GM18520 (cell line): ENCODE measurements around the gene SIK2.
"Not testable (repeated sequence)": the region's sequence is repeated elsewhere in the genome, so short reads cannot be mapped to it uniquely, and the experiment has no call there.

ENCODE experiments used
- ATAC-seq: cut with Tn5 transposase; IDR thresholded peaks from one replicate; pipeline ENCODE4 v1.9.1; 2021; ENCODE audit not compliant: unreplicated experiment

Gene SIK2

DNA sequence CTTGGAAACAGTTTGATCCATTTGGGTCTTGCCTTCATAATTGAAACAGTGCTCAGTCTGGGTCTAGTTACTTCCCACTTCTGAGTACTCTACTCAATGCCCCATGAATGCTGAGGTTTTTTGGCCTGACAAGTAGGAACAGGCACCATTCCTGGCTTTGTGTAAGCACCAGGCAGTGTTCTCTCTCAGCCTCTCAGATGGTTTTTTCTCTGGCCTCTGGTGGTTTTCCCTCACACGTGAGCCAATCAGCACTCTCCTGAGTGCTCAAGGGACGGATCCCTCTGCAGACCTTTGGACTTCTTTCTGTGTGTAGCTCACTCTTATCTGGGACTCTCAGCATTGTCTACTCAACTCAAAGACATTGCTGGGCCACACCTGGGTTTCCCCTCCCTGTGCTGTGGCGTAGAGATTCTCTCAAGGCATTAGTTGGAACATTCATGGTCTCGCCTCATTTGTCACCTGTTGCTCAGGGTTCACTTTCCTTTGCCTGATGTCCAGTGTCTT, 21.3 kb downstream of the SIK2 start:
- no peak for ATAC-seq

DNA sequence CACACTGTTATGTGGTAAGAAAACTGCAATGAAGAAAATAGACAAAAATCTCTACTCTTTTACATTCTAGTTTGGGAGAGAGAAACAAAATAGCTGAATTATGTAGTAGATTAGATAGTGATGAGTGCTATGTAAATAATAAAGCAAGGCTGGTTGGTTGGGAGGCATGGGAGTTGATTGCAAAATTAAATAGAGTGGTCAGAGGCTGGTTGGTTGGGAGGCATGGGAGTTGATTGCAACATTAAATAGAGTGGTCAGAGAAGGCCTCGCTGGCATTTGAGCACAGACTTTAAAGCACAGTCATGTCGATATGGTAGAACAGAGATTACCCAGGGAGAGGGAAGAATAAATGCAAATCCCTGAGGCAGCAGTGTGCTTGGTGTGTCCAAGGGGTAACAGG, 22.4 kb downstream of the SIK2 start:
- no peak for ATAC-seq

DNA sequence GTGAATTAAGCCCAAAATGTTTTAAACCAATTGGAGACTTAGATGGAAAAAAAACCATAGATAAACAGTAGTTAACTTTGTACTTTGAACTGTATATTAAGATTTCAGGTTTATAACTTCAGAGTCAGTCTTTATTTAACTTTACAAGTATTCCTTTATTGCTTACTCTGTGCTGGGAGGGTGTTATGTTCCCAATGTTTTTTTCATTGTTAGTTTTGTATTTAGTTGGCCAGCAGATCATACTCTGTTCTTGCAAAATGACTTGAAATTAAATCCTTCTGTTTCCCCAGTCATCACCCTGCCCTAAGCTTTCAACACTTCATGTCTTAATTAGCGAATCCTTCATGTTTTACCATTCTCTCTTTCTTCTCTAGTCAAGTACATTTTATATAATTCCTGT, 25.3 kb downstream of the SIK2 start:
- no peak for ATAC-seq

DNA sequence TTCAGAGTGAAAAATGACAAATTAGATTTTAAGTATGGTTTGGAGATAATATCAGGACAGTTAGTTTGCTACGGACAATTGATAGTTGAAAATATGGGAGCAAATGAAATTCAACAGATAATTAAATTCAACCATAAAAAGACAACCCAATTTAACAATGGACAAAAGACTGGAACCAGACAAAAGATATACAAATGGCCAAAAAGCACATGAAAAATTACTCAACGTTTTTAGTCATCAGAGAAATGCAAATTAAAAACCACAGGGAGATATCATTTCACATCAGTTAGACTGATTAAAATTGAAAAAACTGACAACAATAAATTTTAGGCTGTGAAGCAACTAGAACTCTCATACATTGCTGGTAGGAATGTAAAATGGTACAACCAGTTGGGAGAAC, 27.2 kb downstream of the SIK2 start:
- ATAC-seq: no peak

DNA sequence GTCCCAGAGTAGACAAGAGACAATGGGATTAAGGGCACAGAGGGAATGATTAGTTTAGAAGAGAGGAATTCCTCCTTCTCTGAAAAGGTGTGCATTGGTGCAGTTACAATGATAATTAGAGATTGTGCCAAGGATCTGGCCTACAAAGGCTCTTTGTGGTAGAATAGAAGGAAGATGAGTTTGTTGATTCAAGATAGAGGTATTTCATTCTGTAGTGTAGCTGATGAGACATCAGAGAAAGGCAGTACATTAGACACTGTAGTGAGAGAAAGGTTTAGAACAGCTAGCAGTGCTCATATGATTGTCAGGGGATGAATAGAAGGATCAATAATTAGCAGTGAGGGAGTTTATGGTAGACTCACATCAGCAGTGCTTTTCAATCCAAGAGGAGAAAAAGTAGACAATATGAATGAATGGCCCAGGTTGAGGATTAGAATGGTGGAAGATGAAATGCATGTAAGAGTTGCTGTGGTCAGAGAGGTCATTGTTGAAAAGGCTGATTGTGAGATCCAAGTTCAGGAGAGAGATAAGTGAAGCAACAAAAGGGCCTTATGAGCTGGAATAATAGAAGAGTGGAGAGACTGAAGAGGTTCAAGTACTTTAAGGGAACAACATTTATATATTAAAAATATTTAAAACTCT, 28.9 kb downstream of the SIK2 start:
- ATAC-seq: no peak

DNA sequence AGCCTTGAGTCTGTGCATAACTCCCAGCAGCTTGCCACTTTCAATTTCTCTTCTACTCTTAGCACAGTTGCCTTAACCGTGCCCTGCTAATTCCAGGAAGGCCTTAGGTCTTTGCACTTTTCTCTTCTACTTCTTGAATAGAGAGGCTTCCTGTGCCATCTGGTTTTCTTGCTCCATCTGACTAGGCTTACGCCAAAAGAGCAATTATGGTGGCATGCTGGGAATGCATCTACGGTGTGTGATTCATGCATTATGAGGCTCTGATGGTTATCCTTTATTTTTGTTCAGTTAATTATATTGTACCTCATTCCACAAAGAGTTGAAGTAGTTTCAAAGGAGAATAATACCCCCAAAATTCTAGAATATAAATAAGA, 29.4 kb downstream of the SIK2 start:
- no peak for ATAC-seq

DNA sequence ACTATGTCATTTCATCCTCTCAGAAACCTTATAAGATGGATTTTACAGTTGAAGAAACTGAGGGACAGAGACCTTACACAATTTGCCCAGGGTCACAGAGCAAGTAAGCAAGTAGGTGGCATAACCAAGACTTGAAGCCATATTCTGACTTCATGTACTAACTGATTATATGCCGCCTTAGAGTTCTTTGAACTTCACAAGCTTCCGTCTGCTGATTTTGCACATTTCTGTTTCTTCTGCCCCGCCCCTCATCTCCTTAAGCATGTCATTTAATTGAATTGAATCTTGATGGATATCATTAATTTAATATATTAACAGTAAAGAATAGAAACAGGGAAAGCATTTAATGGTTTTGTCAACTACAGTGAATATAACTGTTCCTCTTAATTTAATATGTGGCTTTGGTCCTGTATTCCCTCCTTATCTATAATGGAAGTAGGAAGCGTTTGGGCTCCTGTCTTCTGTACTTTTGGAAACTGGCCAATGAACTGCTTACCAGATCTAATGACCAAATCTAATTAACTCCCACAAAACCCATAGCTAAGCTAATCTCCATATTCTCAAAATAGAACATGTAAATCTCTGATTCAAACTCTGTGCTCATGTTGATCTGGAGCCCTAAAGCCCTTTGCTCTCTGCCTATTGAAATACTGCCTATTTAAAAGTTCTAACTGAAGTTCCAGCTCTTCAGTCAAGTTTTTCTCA, 30.4 kb downstream of the SIK2 start:
- ATAC-seq: no peak

DNA sequence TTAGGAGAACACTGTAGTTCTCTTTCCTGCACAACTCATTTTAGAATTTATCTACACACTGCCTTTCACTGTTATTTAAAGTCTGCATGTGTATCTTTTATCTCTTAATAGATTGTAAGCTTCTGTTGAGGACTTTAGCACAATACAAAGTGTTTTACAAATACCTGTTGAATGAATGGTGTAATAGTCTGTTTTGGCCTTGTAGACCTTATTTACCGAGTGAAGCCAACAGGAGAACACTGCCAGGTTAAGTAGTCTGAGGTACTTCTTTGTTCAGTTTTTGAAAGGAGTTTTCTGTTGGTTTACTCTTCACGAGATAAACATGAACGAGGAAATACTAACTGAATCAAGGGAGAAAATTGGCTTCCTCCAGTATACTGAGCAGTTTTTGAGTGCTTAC, 31.0 kb downstream of the SIK2 start:
- no peak for ATAC-seq

DNA sequence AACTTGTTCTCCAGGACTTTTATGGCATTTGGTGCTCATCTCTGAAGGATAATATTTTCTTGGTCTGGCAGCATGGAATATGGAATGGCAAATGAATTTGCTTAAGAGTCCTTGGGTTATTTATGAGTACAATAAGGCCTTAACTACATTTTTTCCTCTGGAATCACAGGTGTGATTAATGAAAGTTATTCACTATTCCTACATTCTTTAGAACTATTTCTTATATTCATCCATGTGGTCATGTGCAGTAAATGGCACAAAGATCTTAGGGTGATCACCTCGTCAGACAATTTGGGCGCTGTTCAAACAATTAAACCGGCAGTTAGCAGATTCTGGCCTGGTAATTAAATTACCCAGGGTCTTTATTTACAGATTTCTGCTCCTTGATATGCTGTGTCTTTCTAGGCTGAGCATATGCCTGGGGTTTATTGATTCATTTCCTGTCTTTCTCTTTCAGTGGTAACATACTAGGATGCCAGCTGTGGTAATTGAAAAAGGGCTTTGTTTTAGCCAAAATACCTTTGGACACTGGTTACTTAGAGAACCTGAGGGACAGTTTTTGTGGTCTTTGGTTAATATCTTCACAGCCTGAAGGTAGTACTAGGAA, 31.6 kb downstream of the SIK2 start:
- no peak for ATAC-seq

DNA sequence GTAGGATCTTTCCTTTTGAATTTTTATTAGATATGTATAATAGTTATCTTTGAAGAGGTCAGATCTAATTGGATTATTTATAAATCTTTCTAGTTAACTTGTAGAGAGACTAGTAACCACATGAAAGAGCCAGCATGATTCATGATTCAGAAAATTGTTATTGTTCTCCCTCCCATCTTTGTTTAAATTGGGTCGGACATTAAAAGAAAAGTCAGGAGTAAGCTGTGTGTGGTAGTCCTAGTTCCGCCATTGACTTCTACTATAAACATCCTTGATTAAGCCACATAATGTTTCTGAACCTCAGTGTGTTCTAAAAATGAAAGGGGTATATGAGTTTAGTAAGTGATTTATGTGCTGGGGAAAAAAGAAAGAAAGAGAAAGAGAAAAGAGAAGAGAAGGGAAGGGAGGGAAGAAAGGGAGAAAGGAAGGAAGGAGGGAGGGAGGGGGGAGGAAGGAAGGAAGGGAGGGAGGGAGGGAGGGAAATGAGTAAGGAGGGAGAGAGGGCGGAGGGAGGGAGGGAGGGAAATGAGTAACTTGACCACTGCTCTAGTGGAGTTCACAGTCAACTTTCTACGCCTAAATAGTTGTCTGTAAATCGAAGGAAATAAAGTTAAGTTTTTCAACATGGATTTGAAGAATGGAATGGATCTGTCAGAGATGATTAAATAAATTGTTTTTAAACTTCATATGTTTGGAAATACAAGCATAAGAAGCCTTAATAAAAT, 32.9 kb downstream of the SIK2 start:
- no peak for ATAC-seq

DNA sequence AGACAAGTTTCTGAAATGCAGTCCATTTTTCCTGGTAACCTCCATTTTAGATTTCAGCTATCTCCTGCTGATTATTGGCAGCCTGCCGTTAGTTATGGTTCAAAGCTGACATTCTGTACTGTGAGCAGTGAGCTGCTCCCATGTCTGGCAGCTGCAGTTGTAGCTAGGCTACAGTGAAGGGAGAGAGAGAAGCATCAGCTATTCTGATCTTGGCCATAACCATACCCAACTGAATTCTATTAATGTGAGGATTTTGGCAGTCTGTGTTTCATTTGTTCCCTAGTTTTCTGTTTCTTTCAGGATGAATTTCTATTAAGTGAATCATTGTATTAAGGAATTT, 33.4 kb downstream of the SIK2 start:
- ATAC-seq: no peak

DNA sequence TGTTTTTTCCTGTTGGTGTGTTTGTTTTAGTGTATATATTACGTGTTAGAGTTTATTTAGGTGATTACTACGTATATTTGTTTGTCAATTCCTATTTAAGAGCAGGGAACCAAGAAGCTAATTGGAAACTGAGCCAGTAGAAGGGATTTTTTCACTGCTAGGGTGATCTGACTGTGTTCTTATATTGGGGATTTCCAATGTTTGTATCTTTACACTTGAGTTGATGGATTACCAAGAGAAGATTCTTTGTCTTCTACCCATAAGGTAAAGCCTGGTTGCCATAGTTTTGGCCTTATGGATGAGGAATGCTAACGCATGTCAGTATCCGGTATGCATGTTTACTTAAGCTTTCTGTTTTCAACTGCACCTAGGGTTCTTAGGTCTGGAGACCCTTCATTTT, 35.6 kb downstream of the SIK2 start:
- ATAC-seq: no peak

DNA sequence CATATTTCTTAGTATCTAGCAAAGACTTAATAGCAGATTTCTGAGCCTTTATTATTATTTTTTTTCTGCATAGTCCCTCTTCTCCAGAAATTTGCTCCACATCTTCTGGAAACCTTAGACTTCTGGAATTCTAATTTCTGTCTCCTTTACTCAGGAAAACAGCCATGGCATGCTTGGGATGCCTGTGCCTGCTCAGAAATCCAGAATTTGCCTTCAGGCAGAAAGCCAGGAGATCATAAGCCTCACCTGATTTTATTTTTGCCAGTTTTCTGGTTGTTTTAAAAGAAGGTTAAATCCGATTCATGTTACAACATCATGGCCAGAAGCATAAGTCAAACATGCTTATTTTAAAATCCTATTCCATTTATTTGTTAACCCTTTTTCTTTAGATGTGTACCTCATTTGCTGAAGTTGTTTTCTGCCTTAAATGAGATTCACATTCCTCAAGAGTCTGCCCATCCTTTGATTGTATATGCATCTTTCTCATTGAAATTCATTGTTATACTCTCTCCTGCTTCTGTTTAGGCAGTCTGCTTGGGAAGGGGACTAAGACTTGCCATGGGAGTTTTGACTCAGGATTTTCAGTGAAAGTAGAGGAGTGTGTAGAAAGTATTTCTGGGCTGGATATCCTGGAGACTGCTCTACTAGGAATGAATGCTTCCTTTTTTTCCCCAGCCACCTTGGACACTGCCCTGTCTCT, 37.1 kb downstream of the SIK2 start:
- ATAC-seq: no peak

DNA sequence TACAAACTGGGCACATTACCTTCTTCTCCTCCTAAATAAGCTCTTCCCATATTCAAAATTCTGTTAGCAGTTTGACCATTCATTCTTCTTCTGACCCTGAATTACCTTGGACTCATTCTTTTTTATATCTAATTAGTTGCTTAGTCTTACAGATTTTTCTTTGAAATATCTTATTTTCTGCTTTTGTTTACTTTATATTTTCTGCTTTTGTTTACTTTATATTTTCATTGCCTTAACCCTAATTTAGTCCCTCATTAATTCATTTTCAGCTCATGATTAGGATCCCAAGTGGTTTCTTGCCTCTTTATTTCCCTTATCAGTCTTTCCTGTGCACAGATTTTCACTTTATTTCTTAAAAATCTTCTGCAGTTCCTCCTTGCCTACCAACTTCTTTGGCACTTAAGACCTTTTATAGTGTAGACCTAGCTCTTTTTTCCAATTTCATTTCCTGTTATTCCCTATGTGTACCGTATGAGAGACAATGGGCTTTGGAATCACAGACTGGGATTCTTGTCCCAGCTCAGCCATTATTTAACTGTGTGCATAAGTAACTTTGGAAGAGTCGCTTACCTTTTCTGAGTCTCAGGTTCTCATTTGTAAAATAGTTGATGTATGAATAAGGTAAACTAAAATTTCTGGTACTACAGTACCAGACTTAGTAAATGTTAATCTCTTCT, 39.2 kb downstream of the SIK2 start:
- no peak for ATAC-seq

DNA sequence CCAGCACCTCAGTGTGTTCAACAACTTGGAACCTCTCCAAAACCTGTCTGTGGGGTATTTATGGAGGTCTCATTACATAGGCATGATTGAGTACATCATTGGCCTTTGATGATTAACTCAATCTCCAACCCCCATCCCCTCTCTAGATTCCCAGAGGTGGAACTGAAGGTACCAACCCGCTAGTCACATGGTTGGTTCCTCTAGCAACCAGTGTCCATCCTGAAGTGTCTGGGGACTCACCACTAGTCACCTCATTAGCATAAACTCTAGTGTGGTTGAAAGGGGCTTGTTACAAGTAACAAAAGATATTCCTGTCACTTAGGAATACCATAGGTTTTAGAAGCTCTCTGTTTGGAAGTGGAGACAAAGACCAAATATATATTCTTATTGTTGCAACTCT, 40.3 kb downstream of the SIK2 start:
- ATAC-seq: no peak

DNA sequence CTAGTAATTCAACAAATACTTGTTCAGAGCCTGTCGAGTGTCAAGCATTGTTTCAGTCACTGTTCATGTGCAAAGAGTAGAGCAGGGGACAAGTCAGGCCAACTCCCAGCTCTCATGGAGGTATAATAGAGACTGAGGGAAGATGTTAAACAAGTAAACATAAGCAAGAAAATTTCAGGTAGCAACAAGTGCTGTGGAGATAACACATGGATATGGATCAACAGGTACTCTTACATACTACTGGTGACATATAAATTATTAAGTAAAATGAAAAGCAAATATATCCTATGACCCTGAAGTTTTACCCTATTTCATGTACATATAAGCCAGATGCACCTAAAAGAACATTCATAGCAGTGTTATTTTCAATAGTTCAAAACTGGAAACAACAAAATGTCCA, 42.7 kb downstream of the SIK2 start:
- ATAC-seq: no peak

DNA sequence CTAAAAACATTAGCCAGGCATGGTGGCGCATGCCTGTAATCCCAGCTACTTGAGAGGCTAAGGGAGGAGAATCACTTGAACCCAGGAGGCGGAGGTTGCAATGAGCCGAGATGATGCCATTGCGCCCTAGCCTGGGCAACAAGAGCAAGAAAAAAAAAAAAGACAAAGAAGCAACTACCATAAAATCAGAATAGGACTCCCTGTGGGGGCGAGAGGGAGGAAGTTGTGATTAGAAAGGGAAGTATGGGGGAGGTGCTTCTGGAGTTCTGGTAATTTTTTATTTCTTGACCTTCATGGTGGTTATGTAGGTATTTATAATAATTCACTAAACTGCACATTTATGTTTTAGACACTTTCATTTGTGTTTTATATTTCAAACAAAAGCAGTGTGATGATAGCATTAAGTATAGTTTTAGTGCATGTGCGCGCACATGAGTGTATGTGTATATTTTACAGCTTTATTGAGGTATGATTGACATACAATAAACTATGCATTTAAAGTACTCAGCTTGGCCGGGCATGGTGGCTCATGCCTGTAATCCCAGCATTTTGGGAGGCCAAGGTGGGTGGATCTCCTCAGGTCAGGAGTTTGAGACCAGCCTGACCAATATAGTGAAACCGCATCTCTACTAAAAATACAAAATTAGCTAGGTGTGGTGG, 43.5 kb downstream of the SIK2 start:
- ATAC-seq: no peak

DNA sequence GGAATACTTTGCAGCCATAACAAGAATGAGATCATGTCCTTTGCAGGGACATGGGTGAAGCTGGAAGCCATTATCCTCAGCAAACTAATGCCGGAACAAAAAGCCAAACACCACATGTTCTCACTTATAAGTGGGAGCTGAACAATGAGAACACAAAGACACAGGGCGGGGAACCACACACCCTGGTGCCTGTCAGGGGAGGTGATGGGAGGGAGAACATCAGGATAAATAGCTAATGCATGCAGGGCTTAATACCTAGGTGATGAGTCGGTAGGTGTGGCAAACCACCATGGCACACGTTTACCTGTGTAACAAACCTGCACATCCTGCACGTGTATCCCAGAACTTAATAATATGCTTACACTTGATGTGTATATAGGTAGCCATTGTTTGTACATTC, 49.1 kb downstream of the SIK2 start:
- not testable (repeated sequence) for ATAC-seq

DNA sequence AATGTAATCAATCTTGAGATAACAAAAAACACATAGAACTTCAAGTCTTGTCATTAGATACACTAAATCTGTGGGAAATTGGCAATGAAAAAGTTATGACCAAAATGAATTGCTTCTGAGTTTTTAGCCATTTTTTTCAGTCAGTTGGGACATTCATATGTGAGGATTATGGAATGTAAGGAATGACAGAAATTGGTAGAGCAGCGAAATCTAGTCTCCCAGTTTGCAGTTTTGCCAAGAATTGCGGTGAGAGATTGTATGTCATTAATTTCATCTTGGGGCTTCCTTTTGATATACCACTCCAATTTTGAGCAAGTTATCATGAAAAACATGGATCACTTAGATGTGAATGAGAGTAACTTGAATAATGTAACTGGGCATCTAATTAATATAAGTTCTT, 49.9 kb downstream of the SIK2 start:
- ATAC-seq: no peak

DNA sequence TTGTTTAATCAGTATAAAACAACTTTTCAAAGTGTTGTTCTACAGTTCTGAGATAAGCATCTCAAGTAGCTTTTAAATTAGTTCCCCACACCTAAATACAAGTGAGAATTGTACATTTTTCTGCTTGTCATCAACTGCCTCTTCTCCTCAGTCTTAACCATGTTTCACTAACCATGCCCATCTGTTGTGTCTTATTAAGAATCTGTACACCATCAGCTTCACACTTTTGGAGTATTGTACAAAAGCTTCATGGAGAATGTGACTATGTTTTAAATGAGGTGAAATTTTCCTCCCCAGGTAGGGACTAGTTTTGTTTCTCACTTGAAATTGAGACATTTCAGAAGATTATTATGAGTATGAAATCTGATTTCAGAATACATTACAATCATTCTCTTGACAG, 52.4 kb downstream of the SIK2 start:
- no peak for ATAC-seq
